SKM-1 treated with dmso at 0.1 percent for 144 hours (cell line): ENCODE measurements around the gene GADD45GIP1.

ENCODE experiments used
- DNase-seq: peaks from one replicate; lab custom pipeline; 2025; ENCODE audit not compliant: unreplicated experiment; lab: John Stamatoyannopoulos, UW

GADD45GIP1 gene

GRCh38 chr19:12913851-12914690, 43.0 kb downstream of the GADD45GIP1 start:
- DNase-seq, result peak; percentile 69

GRCh38 chr19:12913011-12913561, 43.9 kb downstream of the GADD45GIP1 start:
- no peak for DNase-seq

DNA sequence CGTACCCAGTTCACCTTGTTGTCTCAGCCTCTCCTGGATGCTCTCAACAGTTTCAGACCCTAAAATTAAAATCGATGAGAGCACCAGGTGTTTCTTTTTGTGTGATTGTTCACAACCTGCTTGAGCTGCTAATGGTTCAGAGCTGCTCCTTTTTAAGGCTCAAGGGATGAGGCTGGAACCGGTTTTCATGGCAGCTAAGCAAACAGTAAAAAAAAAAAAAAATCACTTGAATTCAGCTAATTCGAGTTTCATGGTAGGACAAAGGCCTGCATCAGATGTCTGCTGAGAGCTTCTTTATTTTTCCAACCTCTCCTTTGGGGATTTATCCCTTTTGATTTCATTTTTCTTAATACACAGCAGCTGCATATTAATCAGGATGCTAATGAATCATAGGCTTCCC, 44.5 kb downstream of the GADD45GIP1 start:
- no peak for DNase-seq

DNA sequence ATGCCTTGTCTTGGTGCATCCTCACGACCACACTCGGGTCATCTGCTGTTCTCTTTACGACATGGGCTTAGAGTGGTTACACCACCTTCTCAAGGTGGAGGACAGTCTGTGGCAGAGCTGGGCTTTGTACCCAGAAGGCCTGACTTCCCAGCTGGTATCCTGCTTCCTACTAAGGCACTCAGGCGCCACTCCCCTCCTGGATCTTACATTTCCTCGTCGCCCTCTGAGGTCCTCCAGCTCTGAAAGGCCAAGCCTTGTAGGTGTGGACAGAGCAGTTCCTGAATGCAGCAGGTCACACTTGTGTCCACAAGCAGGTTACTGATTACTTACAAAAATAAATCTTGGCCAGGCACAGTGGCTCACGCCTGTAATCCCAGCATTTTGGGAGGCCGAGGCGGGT, 49.9 kb downstream of the GADD45GIP1 start:
- DNase-seq, result no peak
